Stimulated activated CD4-positive, alpha-beta T cell treated with anti-CD3 and anti-CD28 coated beads, Interleukin-2, amount 100 ng/mL, for 48 hours (primary cell): ENCODE results near the gene ABLIM2.

ENCODE experiments used
- DNase-seq, 2 donors: peaks; one replicate each; pipeline ENCODE4 v3.0.0-alpha.2; 2020

The ABLIM2 gene

DNA sequence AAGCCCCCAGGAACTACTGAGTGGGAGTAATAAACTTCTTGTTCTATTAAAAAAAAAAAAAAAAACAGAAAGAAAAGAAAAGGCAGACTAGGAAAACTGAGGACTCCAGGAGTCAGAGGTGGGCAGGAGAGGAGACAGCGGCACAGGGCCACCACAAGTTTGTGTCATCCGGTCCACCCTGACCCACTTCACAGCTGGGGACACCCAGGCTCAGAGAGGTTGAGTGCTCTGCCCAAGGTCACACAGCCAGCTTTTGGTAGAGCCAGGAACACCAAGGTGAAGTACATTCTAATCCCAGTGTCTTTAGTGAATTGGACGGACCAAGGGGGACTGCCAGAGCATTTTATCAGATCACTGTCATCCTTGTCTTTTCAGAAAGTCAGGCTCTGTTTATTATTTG lies 16.4 kb upstream of the ABLIM2 start:
- no peak for DNase-seq

DNA sequence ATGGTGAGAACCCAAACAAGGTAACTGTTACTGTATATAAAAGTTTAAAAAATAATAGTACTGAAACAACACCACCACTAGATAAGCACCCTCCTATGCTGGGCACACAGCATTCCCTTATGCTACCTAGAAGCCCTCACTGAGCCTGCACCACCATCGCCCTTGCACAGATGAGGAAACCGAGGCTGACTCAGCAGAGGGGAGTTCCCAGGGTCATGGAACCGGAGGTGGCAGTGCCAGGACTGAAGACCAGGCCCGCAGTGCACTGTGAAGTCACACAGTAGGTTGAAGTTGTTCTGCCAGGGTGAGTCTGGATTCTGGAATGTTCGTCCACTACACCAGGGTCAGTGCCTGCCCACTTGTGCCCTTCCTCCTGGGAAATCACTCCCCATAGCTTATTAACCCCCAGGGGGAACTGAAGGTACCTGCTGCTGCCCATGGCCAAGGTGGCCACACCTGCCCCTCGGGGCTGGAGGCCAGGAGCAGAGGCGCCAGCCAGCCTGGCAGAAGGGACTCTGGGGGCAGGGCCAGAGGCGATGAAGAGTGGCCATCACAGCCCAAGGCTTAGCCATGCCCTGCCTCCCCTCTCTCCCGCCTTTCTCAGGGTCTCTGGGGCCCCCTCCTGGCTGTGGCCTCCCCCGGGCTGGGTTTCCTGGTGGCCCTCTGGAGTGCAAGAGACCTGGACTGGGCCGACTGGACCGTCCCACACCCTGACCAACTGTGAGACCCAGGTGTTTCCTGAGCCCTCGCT lies 15.1 kb upstream of the ABLIM2 start:
- no peak for DNase-seq

DNA sequence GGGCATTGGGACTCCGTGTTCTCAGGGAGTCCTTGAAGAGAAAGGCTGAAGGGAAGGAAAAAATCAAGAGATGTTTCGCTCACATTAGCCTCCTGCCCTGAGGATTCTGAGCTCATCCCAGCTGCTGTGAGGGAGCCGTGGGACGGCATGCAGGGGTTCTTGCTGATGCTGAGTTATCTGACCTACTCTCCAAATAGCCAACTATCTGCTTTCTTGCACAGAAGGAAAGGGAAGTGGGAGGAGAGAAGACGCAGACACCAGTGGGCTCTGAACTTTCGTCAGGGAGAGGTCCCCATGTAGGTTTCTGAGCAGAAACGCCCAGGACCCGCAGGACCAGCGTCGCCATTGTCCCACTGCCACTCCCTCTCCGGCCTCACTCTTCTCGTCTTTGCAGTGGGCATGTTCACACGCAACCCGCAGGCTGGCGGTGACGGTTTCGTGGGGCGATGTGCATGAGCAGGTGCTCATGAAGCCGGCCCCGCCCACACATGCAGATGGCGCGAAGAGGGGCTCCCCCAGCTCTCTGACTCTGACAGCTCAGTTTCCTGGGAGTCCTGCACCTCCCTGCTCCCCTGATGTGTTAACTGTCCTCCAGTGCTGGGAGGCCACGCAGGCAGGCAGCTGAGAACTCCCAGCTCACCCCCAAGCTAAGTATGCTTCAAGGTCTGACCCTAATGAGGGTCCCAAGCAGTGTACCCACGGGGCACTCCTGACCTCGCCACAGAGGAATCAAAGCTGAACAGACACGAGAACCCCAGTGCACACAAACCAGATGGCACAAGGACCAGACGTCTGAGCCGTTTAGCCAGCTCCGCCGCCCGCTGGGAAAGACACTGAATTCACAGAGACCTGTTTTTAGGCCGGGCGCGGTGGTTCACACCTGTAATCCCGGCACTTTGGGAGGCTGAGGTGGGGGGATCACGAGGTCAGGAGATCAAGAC lies 13.6 kb upstream of the ABLIM2 start:
- peak; percentile 38 to 44 for DNase-seq

DNA sequence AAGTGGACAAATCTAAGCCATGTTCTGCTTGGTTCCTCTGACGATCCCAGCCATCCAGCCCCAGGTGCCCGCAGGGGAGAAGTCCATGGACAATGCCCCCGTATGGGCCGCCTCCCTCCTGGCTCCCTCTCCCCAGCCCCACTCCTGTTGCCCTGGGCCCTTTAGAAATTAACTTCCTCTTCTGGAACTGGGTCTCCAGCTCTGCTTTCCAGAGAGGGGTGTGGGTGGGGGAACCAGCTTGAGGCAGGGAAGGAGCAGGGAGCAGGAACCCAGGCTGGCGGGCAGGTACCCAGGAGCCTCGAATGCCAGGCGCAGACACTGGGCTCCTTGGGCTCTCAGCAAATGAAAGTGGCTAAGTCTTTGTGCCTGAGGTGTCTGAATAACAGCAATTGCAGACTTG lies 12.7 kb upstream of the ABLIM2 start:
- no peak for DNase-seq

DNA sequence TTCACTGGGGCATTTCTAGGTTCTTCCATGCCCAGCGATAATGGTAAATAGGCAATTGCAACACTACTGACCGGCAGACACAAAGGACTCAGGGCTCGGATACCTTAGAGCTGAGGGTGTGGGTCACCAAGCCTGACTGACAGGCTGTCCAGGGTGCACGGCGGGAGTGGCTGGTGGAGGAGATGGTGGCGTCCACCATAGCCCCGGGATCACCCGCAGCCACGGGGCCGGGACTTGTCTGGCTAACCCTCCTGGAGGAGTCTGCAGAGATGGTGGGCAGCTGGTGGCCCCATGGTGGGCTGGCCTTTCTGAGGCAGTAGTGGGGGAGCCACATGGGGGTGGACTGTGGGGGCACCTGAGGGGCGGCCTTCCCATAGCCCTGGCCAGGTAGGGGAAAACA lies 11.7 kb upstream of the ABLIM2 start:
- no peak for DNase-seq

DNA sequence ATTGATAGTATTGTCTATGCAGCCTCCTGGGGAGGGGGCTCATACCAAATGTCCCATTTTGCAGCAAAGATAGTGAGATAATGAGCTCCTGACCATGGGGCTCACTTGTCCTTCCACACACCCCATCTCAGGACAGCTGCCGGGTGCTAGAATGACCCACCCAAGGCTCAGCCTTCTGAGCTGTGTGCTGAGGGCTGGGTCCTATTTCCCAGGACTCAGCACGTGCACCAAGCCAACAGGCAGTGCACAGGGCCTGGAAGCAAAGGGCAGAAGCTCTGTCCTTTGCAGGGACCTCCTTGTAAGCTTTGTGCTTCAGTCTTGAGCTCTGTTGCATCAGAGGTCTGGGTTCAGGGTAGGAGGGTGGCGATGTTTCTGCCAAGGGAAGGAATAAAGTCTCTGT lies 11.2 kb upstream of the ABLIM2 start:
- DNase-seq: no peak

DNA sequence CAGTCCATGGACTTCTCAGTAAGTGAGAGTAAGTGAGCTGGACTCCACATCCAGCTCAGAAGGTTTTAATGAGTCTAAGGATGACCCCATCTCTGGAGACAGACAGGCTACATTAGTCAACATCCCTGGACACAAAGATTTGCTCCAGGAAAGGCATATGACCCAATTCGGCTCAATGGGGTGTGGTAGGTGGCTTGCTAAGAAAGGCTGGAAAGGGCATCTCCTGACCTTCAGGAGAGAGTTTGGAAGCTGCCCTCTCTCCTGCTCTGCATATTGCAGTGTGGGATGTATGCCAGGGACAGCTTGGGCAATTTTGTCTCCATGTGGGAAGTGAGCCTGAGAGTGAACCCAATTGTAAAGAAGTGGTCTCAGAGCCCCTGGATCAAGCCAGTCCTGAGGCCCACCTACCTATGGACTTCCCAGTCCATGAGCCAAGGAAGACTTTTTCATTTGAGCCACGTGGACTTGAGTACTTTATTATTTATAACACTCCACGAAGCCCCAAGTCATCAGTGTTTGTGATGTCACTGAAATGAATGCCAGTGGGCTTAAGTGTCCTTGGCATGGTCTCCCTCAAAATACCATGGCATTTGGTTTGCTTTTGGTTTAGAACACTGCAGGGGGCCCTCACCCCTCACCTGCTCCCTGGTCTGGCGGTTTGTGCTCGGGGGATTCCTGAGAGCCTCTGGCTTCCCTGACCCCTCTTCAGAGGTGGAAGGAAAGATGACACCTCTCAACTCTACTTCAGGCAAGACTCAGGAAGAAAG lies 10.4 kb upstream of the ABLIM2 start:
- no peak for DNase-seq

DNA sequence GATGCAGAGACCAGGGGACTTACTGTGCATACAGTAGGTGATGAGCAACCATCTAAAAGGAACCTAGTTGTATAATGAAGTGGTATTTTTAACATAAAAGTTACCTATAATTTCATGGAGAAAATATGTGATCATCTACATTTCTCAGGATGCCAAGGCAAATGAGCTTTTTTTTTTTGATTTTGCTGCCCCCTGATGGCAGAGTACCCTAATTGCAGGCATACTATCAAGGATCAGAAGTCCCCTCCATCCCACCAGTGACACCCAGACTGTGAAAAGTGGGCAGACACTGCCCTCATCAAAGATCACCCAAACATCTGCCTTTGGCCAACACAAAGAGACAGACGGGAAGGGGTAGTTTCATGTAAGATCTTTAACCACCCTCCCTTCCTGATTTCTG lies 9.6 kb upstream of the ABLIM2 start:
- DNase-seq: no peak

DNA sequence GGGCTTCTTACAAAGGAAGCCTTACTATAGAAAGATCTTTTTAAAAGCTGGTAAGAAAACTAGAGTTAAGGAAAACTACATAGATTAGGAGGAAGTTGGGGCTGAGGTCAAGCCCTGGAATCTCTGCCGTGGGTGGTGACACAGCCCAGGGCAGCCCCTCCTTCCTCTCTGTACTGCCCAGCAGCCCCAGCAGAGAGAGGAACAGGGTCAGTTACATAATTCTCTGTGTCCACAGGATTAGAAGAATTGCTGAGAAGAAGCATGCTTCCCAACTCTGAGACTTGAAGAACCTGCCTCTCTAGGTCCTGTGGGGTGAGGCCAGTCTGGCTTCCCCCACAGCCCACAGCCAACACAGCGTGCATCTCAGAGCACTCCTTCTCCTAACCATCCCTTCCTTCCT lies 9.2 kb upstream of the ABLIM2 start:
- DNase-seq: no peak

DNA sequence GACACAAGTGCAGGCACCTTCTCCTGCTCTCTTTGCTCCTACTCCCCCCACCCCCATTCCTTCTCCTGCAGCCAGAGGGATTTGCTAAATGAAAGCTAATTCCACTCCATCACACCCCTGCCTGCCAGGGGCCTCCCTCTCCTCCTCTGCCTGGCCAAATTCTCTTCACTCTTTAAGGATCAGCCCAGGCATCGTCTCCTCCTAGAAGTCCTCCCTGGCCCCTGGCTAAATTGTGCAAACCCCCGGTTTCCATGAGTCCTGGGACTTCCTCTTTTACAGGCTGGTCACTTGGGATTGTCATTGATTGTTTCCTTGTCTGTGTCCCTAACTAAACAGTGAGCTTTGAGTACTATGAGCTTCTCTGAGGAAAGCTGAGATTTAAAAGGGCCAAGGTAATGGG lies 8.7 kb upstream of the ABLIM2 start:
- DNase-seq: no peak

DNA sequence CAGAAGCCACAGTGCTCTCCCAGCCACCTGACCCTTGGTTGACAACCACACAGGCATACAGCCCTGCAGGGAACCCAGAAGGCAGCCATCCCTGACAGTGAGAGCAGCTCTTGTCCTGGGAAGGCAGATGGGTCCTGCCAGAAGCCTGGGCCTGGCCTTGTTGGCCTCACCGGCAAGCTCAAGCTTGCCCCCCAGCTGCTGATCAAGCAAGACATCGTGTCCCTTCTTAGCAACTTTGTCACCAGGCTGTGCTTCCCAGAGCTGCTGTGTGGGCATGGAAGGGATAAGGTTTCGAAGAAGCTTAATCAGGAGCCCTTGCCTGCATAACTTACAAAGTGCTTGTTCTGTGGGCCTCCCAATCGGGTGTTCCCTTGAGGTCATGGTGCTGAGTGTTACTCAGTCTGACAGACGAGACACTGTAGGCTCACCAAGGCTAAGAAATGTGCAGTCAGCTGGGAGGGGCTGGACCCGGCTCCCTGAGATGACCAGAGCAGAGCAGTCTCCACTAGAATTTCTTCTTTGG lies 6.8 kb upstream of the ABLIM2 start:
- DNase-seq: no peak

DNA sequence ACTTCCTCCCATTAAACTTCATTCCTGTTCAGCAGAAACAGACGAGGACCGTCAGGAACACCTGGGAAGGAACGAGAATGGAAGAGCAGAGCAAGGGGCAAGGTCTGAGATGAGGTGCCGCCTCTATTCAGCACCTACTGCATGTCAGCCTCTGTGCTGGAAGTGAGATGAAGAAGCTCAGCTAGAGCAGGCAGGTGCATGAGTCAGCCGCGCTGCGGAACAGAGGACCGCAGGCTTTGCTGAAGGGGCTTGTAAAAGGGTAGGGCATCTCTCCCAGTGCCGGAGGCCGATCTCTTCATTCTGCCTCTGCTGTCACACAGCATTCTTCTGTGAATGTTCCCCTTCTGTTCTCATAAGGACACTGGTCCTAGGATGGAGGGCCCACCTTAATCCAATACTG lies 6.1 kb upstream of the ABLIM2 start:
- DNase-seq: no peak

DNA sequence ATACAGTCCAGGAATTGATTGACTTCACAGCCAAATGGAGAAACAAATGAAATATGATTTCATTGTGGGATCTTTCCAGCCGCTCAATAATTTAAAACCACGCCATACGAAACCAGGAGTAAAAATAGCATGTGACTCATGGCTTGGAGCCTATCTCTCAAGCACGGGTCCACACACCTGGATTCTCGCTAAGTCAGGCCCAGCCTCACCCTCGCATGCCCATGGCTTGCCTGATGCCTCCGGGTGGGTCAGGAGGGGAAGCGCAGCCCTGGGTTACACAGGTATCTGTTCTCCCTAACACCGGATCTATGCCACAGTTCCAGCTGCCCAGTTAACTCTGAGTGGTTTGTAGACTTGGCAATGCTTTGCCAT lies 5.6 kb upstream of the ABLIM2 start:
- DNase-seq: no peak

DNA sequence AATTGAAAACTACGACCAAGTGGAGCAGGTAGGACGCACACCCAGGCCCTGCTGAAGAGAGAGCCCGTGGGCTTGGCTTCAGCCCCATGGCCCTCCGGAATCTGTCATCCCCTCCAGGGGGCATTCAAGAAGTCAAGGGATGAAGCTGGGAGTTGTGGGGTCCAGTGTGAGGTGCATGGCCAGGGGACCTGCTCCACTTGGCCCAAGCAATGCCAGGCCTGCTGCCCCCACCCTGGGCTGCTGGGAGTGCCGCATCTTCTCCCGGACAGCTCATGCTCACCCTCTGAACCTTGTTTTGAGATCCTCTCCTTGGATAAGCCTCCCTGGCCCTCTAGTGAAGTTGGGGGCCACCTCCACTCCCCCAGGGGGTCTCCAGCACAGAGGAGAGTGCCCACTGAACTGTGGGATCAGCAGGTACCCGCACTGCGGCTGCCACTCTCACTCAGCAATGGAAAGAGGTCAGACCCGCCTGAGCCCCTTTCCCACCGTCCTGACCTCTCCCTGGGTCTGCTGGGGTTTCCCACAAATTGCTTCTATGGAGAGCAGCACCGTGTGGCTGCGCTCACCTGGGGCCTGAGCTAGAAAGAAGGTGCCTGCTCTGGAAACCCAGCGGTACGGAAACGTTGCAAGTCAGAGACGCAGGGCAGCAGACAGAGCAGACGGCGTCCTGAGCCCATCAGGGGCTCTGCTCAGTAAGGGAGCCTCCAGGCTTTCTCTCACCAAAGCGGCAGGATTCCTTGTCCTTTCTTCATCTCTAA lies 5.0 kb upstream of the ABLIM2 start:
- no peak for DNase-seq

DNA sequence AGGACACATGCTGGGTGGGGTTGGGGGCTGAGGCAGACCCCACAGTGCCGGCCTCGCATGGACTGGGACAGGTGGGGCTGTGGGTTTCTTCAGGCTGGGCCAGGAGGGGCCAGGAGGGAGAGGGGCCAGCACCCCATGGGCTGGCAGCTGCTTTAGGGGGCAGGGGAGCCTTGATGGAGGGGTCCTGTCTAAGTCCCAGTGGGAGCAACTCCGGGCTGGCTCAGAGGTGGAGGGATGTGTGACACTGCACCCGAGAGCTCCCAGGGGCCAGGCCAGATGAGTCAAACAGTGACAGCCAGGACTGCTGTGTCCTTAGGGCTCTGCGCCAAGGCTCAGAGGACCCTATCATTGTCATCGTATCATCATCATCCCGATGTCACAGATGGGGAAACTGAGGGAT lies 4.4 kb upstream of the ABLIM2 start:
- DNase-seq: no peak

DNA sequence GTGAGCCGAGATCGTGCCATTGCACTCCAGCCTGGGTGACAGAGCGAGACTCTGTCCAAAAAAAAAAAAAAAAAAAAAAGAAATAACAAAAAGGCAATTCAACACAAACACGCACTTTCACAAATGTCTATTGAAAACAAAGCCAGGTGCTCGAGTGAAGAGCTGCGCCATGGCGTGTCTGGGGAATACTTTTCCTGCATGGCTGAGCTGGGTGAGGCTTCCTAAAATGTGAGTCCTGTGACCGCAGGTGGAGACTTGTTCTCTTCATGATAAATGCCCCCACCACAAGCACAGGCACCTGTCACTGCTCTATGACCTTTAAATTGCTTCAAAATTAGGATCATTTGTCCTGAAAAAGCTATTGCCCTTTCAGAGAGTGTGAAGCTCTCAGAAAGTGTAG lies 4.0 kb upstream of the ABLIM2 start:
- DNase-seq: no peak

DNA sequence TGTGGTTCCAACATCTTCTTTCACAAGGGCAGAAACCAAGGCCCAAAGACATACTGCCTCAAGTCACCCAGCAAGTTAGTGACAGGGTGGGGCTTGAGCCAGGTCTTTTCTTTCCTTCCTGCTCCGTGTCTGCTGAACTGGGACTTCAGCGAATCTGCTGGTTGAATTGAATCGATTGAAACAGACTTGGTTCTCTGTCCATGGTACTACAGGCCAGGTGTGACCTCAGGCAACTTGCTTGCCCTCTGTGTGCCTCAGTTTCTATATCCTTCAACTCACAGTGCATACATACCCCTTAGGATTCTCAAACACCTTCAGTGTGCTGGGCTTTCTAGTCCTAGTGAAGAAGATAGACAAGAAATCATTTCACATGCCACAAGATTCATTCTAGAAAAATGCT lies 2.0 kb upstream of the ABLIM2 start:
- no peak for DNase-seq

DNA sequence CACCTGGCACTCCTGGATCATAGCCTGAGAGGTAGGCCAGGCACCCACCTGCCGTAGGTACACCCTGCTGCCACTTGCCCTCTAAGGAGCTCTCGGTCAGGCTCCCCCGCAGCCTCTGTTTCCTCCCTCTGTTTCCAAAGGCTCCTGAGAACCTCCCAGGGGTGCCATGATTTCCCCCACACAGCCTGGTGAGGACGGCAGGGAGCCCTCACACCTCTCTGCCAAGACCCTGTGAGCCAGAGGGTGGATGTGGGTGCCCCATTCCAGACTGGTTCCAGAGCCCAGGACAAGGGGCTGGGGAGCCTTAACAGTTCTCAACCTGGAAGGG lies 1.6 kb upstream of the ABLIM2 start:
- DNase-seq: no peak

DNA sequence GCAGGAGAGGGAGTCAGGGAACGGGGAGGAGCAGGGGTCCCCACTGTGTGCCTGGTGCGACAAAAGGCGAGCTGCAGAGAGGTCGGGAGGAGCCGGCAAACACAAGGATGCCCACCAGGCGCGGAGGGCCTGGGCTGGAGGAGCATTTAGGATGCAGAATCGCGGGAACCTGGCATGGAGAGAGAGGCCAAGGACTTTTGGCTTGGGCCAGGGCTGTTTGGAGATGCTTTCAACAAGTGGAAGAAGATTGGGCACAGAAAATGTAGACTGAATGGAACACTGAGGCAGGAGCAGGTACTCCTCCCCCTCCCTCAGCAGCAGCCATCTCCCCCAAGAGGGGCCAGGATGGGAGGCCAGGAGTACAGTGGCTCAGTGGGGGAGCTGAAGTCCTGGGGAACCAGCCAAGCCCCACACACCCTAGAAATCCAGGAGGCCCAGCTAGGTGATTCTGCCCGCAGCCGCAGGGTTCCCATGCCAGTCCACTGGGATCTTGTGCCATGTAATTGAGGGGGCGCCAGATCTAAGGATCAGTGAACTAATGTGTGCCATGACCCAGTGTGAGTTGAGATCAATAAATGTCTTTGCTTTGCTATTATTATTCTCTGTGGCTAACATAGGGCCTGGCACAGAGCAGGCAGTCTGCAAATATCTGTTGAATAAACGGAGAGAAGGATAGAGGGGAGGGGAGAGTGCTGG lies 1.1 kb upstream of the ABLIM2 start:
- no peak for DNase-seq

DNA sequence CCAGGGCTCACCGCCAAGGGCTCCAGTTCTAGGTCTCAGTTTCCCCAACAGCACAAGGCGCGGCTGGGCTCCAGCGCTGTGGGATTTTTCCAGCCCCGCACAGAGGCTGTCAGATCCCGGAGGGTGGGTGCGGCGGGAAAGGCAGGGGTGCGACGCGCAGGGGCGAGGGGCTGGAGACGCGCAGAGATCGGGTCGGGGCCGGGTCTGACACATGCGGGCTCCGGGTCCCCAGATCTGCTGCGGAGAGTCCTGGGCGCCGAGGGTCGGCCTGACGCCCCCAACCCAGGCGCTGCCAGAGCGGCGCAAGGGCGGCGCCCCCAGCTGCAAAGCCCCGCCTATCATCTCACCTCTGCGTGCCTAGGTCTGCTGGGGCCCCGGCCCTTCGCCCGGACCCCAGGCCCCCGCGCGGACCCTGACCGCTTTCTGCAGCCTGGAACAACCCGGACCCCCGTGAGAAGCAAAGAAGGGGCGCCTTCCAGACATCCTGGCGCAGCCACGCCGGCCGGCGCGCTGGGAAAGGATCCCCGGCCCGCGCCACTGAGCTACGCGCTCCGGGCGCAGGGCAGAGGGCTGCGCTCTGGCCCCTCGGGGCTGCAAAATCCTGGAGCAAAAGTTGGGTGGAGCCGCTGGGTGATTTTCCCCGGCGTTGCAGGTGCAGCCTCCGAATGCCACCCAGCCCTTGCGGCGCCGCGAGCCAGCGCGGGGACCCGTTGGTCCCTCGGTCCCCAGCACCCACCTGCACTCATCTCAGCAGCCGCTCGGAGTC lies 486 bp downstream of the ABLIM2 start:
- DNase-seq: no peak

DNA sequence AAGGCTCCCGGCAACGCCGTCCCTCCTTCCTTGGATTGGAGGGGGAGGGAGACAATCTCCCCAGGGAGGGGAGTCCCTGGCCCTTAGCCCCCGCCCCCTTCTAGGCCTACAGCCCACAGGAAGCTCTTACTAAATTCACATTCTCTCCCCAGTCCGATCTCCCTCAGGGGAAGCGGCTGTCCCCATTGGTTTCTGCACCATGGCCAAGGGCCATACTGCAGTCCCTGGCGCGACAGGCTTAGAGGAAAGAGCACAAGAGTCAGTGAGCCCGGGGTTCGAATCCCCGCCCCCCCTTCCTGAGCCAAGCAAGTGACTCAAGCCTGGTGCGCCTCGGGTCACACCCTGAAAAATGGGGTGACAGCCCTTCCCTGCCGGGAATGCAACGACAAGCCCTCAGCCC lies 1.1 kb downstream of the ABLIM2 start:
- DNase-seq: no peak
